Astrocyte (in vitro differentiated cells and primary cell): ENCODE measurements around the gene PCYT2. TPM values are rescaled to one million over a fixed set of nuclear protein-coding genes. Genes with fewer than 3 reads are reported as not detected.

Source experiments
- DNase-seq: peaks from one replicate; pipeline ENCODE4 v3.0.0-alpha.2; 2010; ENCODE audit warnings: low read depth
- FAIRE-seq: peaks from 2 replicates; lab custom pipeline; 2011; peaks lifted over from hg19 to GRCh38; lab: Jason Lieb, UNC
- H2AFZ ChIP-seq: 2 replicates; pipeline ENCODE4 v1.6.0; 2012; ENCODE audit warnings: low read depth, low read length, inconsistent platforms
- H3K27ac ChIP-seq: 2 replicates; pipeline ENCODE4 v1.5.1; 2011; ENCODE audit warnings: low read depth, low read length, inconsistent platforms
- H3K27me3 ChIP-seq: 2 replicates; pipeline ENCODE4 v1.6.0; 2011; ENCODE audit warnings: low read length, inconsistent platforms; ENCODE audit not compliant: insufficient read depth
- H3K36me3 ChIP-seq: 2 replicates; pipeline ENCODE4 v1.5.1; 2011; ENCODE audit warnings: low read length, inconsistent platforms; ENCODE audit not compliant: insufficient read depth
- H3K4me1 ChIP-seq: 2 replicates; pipeline ENCODE4 v1.5.1; 2011; ENCODE audit warnings: low read length, inconsistent platforms; ENCODE audit not compliant: insufficient read depth
- H3K4me2 ChIP-seq: 2 replicates; pipeline ENCODE4 v1.6.0; 2012; ENCODE audit warnings: low read length, inconsistent platforms
- H3K4me3 ChIP-seq: 2 replicates; pipeline ENCODE4 v1.5.1; 2011; ENCODE audit warnings: low read depth, mild to moderate bottlenecking, low read length, inconsistent platforms; ENCODE audit not compliant: insufficient read depth
- H3K79me2 ChIP-seq: 2 replicates; pipeline ENCODE4 v1.6.0; 2012; ENCODE audit warnings: mild to moderate bottlenecking, low read length, inconsistent platforms; ENCODE audit not compliant: insufficient read depth
- H3K9ac ChIP-seq: 2 replicates; pipeline ENCODE4 v1.6.0; 2012; ENCODE audit warnings: mild to moderate bottlenecking, low read length, inconsistent platforms
- H3K9me3 ChIP-seq: 2 replicates; pipeline ENCODE4 v1.5.1; 2012; ENCODE audit warnings: low read depth, mild to moderate bottlenecking, low read length, inconsistent platforms; ENCODE audit not compliant: insufficient read depth
- H4K20me1 ChIP-seq: 2 replicates; pipeline ENCODE4 v1.6.0; 2012; ENCODE audit warnings: low read length, inconsistent platforms; ENCODE audit not compliant: insufficient read depth
- H3K27ac Mint-ChIP-seq: one replicate; pipeline ENCODE4 v1.8.0; 2021; ENCODE audit warnings: mild to moderate bottlenecking, mixed read lengths; ENCODE audit not compliant: unreplicated experiment
- H3K27me3 Mint-ChIP-seq: one replicate; pipeline ENCODE4 v1.8.0; 2021; ENCODE audit warnings: low read depth, mixed read lengths; ENCODE audit not compliant: unreplicated experiment
- H3K36me3 Mint-ChIP-seq: one replicate; pipeline ENCODE4 v1.8.0; 2021; ENCODE audit warnings: low read depth, mixed read lengths; ENCODE audit not compliant: unreplicated experiment
- H3K4me1 Mint-ChIP-seq: one replicate; pipeline ENCODE4 v1.8.0; 2021; ENCODE audit warnings: low read depth, mixed read lengths; ENCODE audit not compliant: unreplicated experiment
- H3K4me3 Mint-ChIP-seq: one replicate; pipeline ENCODE4 v1.8.0; 2021; ENCODE audit warnings: mild to moderate bottlenecking, moderate library complexity, mixed read lengths; ENCODE audit not compliant: unreplicated experiment
- H3K9me3 Mint-ChIP-seq: one replicate; pipeline ENCODE4 v1.8.0; 2021; ENCODE audit warnings: mild to moderate bottlenecking, mixed read lengths; ENCODE audit not compliant: unreplicated experiment
- EZH2 ChIP-seq: IDR thresholded peaks from 2 replicates; pipeline ENCODE4 v1.6.1; 2012; ENCODE audit warnings: mild to moderate bottlenecking, low read length, inconsistent platforms; ENCODE audit not compliant: insufficient read depth
- total RNA-seq: library from RNA; stranded (reverse); gene quantifications from 2 replicates; pipeline ENCODE4 v1.2.1, GENCODE V29; 2021
- TF ChIP-seq, protein P1 (sequence below): IDR thresholded peaks from 2 replicates; pipeline ENCODE4 v1.5.1; 2011; ENCODE audit warnings: low read depth, mild to moderate bottlenecking, inconsistent platforms, low read length, moderate library complexity; ENCODE audit not compliant: insufficient read depth

The PCYT2 gene
- total RNA-seq, 1 donor from 2014 or later = 31.6 TPM

DNA sequence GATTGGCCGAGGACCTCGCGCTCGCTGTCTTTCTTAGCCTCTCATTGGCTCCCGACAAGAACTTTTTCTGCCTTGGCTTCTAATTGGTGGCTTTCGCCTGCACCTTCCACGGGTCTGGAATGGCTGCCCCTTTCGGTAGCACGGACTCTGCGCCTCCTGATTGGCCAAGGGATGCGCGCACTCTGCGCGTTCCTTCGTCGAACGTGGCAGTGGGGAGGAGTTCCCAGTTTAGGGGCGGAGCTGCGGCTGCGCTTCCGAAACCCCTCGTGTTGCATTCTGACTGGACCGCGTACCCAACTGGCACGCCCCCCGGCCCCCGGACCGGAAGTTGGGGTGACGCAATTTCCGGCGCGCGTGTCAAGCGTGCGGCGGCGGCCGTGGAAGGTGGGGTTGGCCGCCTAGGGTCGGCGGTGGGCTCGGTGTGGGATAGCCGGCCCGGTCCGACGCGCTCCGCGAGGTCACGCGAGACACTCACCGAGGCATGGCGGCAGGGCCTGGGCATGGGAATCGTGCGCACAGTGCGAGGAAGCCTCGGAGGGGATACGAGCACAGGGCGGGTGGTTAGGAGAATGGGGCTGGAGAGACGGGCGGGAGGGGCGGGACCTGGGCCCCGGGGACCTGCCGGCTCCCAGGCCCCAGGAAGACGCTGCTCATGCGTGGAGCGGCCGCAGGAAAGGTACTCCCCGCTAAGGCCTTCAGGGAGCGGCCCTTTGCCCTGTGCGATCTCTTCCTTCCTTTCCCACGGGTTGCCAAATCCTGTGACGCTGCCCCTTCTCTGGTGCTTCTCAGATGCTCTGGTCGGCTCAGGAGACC, 50.2 kb downstream of the PCYT2 start:
- peaks cover 11% of the 10 kb centered on the region for H3K36me3 Mint-ChIP-seq
- Histone ChIP-seq H2AFZ (peak overlapping the region; percentile 63), H3K27ac (peak overlapping the region; percentile 97), H3K9ac (peak overlapping the region; percentile 97), H3K27me3 (no peaks in the 10 kb centered on the region), H3K4me3 (peak overlapping the region; percentile 94), H3K4me2 (peak overlapping the region; percentile 96), H4K20me1 (peaks cover 66% of the 10 kb centered on the region), H3K36me3 (peaks cover 13% of the 10 kb centered on the region), H3K9me3 (no peaks in the 10 kb centered on the region), H3K79me2 (peaks cover 88% of the 10 kb centered on the region), H3K4me1 (peaks cover 31% of the 10 kb centered on the region)
- peak; percentile 100 for DNase-seq
- H3K27ac Mint-ChIP-seq = peak overlapping the region; percentile 99
- peak; percentile 81 for FAIRE-seq
- H3K4me3 Mint-ChIP-seq = peak overlapping the region; percentile 93
- peaks cover 33% of the 10 kb centered on the region for H3K4me1 Mint-ChIP-seq
- H3K27me3 Mint-ChIP-seq = no peaks in the 10 kb centered on the region
- H3K9me3 Mint-ChIP-seq = no peaks in the 10 kb centered on the region
- TF ChIP-seq, protein P1, sequence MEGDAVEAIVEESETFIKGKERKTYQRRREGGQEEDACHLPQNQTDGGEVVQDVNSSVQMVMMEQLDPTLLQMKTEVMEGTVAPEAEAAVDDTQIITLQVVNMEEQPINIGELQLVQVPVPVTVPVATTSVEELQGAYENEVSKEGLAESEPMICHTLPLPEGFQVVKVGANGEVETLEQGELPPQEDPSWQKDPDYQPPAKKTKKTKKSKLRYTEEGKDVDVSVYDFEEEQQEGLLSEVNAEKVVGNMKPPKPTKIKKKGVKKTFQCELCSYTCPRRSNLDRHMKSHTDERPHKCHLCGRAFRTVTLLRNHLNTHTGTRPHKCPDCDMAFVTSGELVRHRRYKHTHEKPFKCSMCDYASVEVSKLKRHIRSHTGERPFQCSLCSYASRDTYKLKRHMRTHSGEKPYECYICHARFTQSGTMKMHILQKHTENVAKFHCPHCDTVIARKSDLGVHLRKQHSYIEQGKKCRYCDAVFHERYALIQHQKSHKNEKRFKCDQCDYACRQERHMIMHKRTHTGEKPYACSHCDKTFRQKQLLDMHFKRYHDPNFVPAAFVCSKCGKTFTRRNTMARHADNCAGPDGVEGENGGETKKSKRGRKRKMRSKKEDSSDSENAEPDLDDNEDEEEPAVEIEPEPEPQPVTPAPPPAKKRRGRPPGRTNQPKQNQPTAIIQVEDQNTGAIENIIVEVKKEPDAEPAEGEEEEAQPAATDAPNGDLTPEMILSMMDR = no peak
- TF ChIP-seq EZH2 = peak; percentile 100

DNA sequence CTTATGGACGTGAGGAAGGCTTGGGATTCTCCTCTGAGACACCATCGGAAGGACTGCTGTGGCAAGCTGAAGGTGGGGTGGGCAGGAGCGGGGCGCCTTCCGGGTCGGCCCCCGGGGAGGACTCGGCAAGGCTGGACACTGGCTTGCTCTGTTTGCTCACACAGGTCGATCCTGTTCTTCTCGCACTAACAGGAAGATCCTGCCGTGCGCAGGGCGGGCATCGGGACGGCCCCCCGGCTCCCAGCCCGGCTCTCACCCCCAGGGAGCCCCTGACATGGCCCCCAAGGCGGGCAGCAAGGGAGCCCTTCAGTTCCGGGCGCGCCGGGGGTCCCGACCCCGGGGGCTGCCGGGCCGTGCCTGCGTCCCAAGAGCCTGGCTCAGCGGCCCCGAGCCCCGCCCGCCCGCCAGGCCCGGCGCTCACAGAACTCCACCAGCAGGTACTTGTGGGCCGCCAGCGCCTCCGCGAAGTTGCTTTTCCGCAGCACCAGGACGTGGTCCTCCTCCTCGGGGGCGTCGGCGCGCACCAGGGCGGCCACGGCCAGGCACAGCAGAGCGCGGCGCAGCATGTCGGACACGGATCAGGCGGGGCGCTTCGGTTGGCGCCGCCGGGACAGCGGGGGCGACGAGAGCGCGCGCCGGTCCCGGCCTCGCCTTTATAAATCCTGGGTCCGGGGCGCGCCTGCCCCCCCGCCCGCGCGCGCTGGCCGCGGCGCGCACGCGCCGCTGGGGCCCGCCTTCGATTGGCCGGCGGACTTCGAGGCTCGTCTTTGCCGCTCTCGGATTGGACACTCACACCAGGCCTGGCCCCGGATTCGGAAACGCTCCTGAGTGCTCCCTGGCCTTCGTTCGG, 51.1 kb downstream of the PCYT2 start, which contains the start of gene P4HB:
Gene P4HB (minus strand): TSS at position 630 of the 850 bp plus-strand sequence. CDS start 64 bp downstream, at position 566.
- Histone ChIP-seq H3K36me3 (peaks cover 13% of the 10 kb centered on the region), H3K9ac (peak within 1 kb of the TSS; percentile 97), H3K27ac (peak within 1 kb of the TSS; percentile 97), H3K4me2 (peak within 1 kb of the TSS; percentile 96), H4K20me1 (peaks cover 66% of the 10 kb centered on the region), H3K79me2 (peaks cover 88% of the 10 kb centered on the region), H3K9me3 (no peaks in the 10 kb centered on the region), H2AFZ (peak within 1 kb of the TSS; percentile 63), H3K4me1 (peaks cover 30% of the 10 kb centered on the region), H3K4me3 (peak within 1 kb of the TSS; percentile 97), H3K27me3 (no peaks in the 10 kb centered on the region)
- H3K27ac Mint-ChIP-seq = peak within 1 kb of the TSS; percentile 99
- no peaks in the 10 kb centered on the region for H3K9me3 Mint-ChIP-seq
- no peaks in the 10 kb centered on the region for H3K27me3 Mint-ChIP-seq
- peaks cover 14% of the 10 kb centered on the region for H3K36me3 Mint-ChIP-seq
- H3K4me1 Mint-ChIP-seq = peaks cover 31% of the 10 kb centered on the region
- DNase-seq = no peak
- TF ChIP-seq EZH2 = no peak
- TF ChIP-seq, protein P1 = no peak
- FAIRE-seq = no peak
- peak within 1 kb of the TSS; percentile 93 for H3K4me3 Mint-ChIP-seq
